ENCODE measurements around the gene CTSE.

CTSE gene

DNA sequence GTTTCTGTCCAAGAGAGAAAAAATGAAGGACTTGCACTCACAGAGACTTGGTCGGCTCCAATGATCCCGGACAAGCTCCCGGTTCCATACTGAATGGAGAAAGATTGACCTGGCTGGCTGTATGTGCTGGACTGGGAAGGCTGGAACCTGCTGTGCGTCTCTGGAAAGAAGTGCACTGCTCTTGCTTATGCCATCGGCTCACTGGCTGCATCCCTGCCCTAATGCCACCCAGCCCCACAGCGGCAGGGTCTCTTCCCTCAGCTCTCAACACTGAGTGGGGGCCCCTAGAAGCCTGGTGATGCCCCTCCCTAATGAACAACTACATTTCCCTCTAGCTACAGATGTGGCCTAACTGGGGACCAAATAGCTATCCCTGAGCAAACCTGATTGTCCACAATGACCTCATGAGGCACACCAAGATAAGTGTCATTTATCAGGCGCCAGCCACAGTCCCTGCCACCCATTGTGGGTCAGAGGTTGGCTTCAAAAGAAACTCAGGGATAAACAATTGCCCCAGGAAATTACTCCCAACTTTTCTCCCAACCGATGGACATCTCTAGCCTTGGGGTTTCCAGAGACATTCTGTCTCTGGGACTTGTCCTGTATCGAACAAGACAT lies 2.6 kb downstream of the CTSE start:
- H3K4me3 ChIP-seq (replicated peaks; ENCODE audit: low read depth, low read length), result no peak overlapping the region
- TF ChIP-seq, protein P1, sequence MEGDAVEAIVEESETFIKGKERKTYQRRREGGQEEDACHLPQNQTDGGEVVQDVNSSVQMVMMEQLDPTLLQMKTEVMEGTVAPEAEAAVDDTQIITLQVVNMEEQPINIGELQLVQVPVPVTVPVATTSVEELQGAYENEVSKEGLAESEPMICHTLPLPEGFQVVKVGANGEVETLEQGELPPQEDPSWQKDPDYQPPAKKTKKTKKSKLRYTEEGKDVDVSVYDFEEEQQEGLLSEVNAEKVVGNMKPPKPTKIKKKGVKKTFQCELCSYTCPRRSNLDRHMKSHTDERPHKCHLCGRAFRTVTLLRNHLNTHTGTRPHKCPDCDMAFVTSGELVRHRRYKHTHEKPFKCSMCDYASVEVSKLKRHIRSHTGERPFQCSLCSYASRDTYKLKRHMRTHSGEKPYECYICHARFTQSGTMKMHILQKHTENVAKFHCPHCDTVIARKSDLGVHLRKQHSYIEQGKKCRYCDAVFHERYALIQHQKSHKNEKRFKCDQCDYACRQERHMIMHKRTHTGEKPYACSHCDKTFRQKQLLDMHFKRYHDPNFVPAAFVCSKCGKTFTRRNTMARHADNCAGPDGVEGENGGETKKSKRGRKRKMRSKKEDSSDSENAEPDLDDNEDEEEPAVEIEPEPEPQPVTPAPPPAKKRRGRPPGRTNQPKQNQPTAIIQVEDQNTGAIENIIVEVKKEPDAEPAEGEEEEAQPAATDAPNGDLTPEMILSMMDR (IDR thresholded peaks at IDR 0.05; ENCODE audit: low read depth, low read length, missing control alignments), result no peak
- DNase-seq (ENCODE audit: extremely low read depth, low read depth), result no peak

DNA sequence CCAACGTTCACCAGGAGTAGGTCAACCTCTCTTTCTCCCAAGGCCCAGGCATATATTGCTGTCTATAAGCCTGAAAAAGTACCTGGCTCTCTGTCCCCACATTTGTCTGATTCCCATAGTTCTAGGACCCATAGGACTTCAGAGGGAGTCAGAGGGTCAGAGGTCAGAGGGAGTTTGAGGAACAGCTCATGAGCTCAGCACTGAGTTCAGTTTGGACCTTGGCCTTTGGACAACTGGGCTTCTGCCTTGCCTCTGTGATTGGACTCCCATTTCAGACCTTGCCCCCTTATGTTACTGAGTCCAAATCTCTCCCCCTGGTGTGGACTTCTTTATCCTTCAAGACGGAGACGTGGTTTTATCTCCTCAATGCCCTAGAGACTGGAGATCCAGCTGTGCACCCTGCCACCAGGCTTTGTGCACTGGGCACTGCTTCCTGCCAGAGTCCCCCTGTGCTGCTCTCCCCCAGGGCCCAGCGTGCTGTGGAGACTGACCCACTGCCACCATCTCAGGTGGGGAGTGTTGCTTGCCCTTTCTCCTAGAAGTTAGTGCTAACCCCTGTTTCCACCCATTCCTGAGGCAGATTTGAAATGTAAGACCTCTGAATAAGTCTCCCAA lies 3.2 kb downstream of the CTSE start:
- H3K4me3 ChIP-seq (replicated peaks; ENCODE audit: low read depth, low read length), result no peak overlapping the region
- no peak for DNase-seq (ENCODE audit: extremely low read depth, low read depth)
- TF ChIP-seq, protein P1 (IDR thresholded peaks at IDR 0.05; ENCODE audit: low read depth, low read length, missing control alignments), result no peak

DNA sequence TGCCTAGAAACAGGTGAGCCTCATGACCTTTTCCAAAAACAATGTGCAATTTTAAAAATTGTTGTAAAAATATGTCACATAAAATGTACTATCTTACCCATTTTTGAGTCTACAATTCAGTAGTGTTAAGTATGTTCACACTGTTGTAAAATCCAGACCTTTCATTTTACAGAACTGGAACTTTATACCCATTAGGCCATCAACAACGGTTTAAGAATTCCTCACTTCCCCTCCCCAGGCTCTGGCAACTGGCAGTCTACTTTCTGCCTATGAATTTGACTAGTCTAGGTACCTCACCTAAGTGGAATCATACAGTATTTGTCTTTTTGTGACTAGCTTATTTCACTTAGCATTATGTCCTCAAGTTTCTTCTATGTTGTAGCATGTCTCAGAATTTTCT lies 8.6 kb downstream of the CTSE start:
- DNase-seq (ENCODE audit: extremely low read depth, low read depth), result no peak
- no peak overlapping the region for H3K4me3 ChIP-seq (replicated peaks; ENCODE audit: low read depth, low read length)
- TF ChIP-seq, protein P1 (IDR thresholded peaks at IDR 0.05; ENCODE audit: low read depth, low read length, missing control alignments), result no peak

DNA sequence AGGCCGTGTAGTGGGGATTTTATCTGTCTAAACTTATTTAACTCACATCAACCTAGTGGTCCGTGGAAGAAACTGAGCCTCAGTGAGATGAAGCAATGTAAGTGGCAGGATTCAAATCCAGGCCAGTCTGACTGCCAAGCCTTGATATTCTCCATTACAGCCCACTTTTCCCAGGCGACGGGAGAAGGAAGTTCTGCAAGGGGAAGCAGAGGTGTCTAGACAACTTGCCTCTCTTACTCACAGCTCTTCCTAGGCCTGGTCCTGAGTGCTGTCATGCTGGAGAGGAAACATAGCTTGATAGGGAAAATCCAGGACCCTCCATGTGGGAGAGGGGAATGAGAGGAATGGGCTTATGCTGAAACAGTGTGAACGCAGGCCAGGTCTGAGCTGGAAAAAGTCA lies 9.1 kb downstream of the CTSE start:
- no peak for DNase-seq (ENCODE audit: extremely low read depth, low read depth)
- H3K4me3 ChIP-seq (replicated peaks; ENCODE audit: low read depth, low read length), result no peak overlapping the region
- TF ChIP-seq, protein P1 (IDR thresholded peaks at IDR 0.05; ENCODE audit: low read depth, low read length, missing control alignments), result no peak

DNA sequence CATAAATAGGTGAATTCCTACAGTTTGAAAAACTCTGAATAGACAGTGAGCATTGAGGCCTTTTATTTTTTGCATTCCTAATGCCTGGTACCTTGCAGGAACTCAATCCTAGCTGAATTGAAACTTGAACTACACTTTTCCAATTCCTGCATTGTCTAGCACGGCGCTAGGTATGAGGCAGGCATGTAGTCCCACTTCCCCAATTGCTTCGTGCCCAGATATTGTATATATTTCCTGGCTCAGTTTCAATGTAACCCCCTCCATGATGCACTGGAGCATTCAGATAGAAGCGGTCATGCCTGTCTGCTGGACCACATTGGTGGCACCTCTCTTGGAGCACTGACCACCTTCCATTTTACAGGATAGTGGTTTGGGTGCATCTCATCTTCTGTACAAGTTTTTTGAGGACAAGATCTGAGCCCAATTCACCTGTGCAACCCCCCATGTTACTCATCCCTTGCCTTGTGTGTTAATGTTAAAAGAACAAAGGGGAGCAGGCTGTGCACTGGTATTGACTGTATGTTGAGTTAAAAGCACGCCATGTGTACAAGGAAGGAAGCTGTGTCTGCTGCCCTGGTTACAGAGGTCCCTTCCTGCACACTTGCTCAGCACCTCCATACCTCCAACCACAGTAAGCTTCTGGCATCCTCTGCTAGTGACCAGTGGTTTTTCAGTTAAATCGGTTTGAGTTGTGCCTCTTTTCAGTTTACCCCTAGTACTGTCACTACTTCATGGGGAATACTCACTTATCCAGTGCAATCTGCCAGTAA lies 10.5 kb downstream of the CTSE start:
- no peak for DNase-seq (ENCODE audit: extremely low read depth, low read depth)
- TF ChIP-seq, protein P1 (IDR thresholded peaks at IDR 0.05; ENCODE audit: low read depth, low read length, missing control alignments), result no peak
- H3K4me3 ChIP-seq (replicated peaks; ENCODE audit: low read depth, low read length), result no peak overlapping the region

DNA sequence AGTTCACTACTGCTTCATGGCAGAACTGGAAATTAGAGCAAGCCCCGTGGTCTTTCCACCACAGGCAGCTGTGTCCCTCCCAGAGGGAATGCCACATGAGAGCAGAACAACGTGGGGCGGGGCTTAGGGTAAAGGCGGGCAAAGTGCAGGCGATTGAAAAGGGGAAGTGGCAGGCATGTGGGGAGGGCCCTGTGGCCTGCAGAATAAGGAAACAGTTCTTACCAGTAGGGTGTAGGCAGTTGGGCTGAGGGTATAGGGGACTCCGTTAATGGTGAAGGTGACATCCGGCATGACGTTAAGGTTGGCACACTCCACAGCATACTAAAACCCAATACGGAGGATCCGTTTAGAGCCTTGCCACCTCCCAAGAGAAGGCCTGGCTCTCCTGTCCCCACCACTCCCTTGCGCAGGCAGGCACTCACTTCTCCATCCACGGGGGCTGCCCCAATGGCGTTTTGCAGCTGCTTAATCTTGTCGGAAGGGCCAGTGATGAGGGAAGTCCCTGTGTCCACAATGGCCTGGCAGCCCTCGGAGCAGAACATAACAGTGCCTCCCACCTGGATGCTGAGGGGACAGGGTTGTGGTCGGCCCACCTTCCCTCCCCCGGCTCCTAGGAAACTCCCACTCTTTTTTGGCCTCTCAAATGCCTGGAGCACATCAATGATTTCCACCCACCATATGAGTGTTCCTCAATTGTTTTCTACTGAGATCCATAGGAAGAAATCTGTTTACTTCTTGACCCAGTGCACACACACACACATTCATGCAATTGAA lies 11.4 kb downstream of the CTSE start:
- no peak overlapping the region for H3K4me3 ChIP-seq (replicated peaks; ENCODE audit: low read depth, low read length)
- TF ChIP-seq, protein P1 (IDR thresholded peaks at IDR 0.05; ENCODE audit: low read depth, low read length, missing control alignments), result no peak
- DNase-seq (ENCODE audit: extremely low read depth, low read depth), result no peak
